ENCODE measurements around the gene RSPH6A. TPM values are rescaled to one million over a fixed set of nuclear protein-coding genes. Genes with fewer than 3 reads are reported as not detected.

The RSPH6A gene
- total RNA-seq, 1 donor from 2014 or later: not detected

- Histone ChIP-seq H3K27me3 (no peaks in the 10 kb centered on the region), H3K4me3 (no peak overlapping the region), H3K27ac (no peak overlapping the region), H3K4me1 (no peaks in the 10 kb centered on the region), H3K36me3 (peaks cover 0 to 65% of the 10 kb centered on the region in 2 donors), H3K9me3 (no peaks in the 10 kb centered on the region)
- intact Hi-C loops (cut with DNase I): no loop called here
- no peak for TF ChIP-seq POLR2AphosphoS5 (IDR thresholded peaks at IDR 0.05; ENCODE audit: insufficient read depth in 1 of 2, low read depth in 1 of 2)
- TF ChIP-seq POLR2A (IDR thresholded peaks at IDR 0.05): no peak
- no peak for TF ChIP-seq CTCF (IDR thresholded peaks at IDR 0.05)
- DNase-seq (ENCODE audit: extremely low spot score in 2 of 2): no peak
These were observed 9.6 kb upstream of the RSPH6A start for GRCh38 chr19:45824531-45825262.

GRCh38 chr19:45824041-45824471, 8.9 kb upstream of the RSPH6A start:
- intact Hi-C loops (cut with DNase I): no loop called here
- DNase-seq (ENCODE audit: extremely low spot score in 2 of 2): no peak

GRCh38 chr19:45823182-45823581, 8.1 kb upstream of the RSPH6A start:
- no peak for DNase-seq (ENCODE audit: extremely low spot score in 2 of 2)
- Histone ChIP-seq H3K4me1 (no peaks in the 10 kb centered on the region), H3K4me3 (no peak overlapping the region), H3K36me3 (peaks cover 0 to 50% of the 10 kb centered on the region in 2 donors), H3K27ac (no peak overlapping the region), H3K9me3 (no peaks in the 10 kb centered on the region), H3K27me3 (no peaks in the 10 kb centered on the region)
- intact Hi-C loops (cut with DNase I): no loop called here
- TF ChIP-seq CTCF (IDR thresholded peaks at IDR 0.05): no peak
- TF ChIP-seq POLR2A (IDR thresholded peaks at IDR 0.05): no peak
- no peak for TF ChIP-seq POLR2AphosphoS5 (IDR thresholded peaks at IDR 0.05; ENCODE audit: insufficient read depth in 1 of 2, low read depth in 1 of 2)

More at GRCh38 chr19:45824041-45824471, 8.9 kb upstream of the RSPH6A start:
- no peaks in the 10 kb centered on the region for H3K27me3 ChIP-seq
- H3K4me3 ChIP-seq: no peak overlapping the region
- peaks cover 0 to 59% of the 10 kb centered on the region in 2 donors for H3K36me3 ChIP-seq
- H3K27ac ChIP-seq: no peak overlapping the region
- H3K9me3 ChIP-seq: no peaks in the 10 kb centered on the region
- no peaks in the 10 kb centered on the region for H3K4me1 ChIP-seq
- no peak for TF ChIP-seq CTCF (IDR thresholded peaks at IDR 0.05)
- TF ChIP-seq POLR2AphosphoS5 (IDR thresholded peaks at IDR 0.05; ENCODE audit: insufficient read depth in 1 of 2, low read depth in 1 of 2): no peak
- TF ChIP-seq POLR2A (IDR thresholded peaks at IDR 0.05): no peak

- TF ChIP-seq POLR2A (IDR thresholded peaks at IDR 0.05) (no peak), POLR2AphosphoS5 (IDR thresholded peaks at IDR 0.05; ENCODE audit: insufficient read depth in 1 of 2, low read depth in 1 of 2) (no peak), CTCF (IDR thresholded peaks at IDR 0.05) (no peak)
- no peaks in the 10 kb centered on the region for H3K9me3 ChIP-seq
- H3K4me1 ChIP-seq: no peaks in the 10 kb centered on the region
- no peak overlapping the region for H3K27ac ChIP-seq
- H3K27me3 ChIP-seq: no peaks in the 10 kb centered on the region
- H3K36me3 ChIP-seq: peaks cover 0 to 46% of the 10 kb centered on the region in 2 donors
- no peak for DNase-seq (ENCODE audit: extremely low spot score in 2 of 2)
- intact Hi-C loops (cut with DNase I): no loop called here
- no peak overlapping the region for H3K4me3 ChIP-seq
These were observed 7.6 kb upstream of the RSPH6A start for GRCh38 chr19:45822716-45823115.

- TF ChIP-seq POLR2A (IDR thresholded peaks at IDR 0.05) (no peak), POLR2AphosphoS5 (IDR thresholded peaks at IDR 0.05; ENCODE audit: insufficient read depth in 1 of 2, low read depth in 1 of 2) (no peak), CTCF (IDR thresholded peaks at IDR 0.05) (no peak)
- Histone ChIP-seq H3K27me3 (no peaks in the 10 kb centered on the region), H3K36me3 (peaks cover 0 to 35% of the 10 kb centered on the region in 2 donors), H3K9me3 (no peaks in the 10 kb centered on the region), H3K27ac (no peak overlapping the region), H3K4me3 (no peak overlapping the region), H3K4me1 (peaks cover 5% of the 10 kb centered on the region)
- intact Hi-C loops (cut with DNase I): no loop called here
- DNase-seq (ENCODE audit: extremely low spot score in 2 of 2): no peak
These were observed 6.5 kb upstream of the RSPH6A start for GRCh38 chr19:45821570-45821969.
